KOPT-K1 (cell line): ENCODE measurements around the gene HIVEP2.
A peak's percentile ranks its signal among the peaks of the same experiment; 100 is the strongest.

ENCODE experiments used
- H3K27ac ChIP-seq: fragments of 200-600 bp; sonication (generic); 2 replicates; pipeline ENCODE4 v1.5.1; 2016; ENCODE audit warnings: antibody characterized with exemption, mild to moderate bottlenecking, low read depth, low read length; ENCODE audit not compliant: poor library complexity, severe bottlenecking
- H3K36me3 ChIP-seq: fragments of 200-600 bp; sonication (generic); 2 replicates; pipeline ENCODE4 v1.5.1; 2017; ENCODE audit warnings: antibody characterized with exemption, mild to moderate bottlenecking, low read length, moderate library complexity; ENCODE audit not compliant: insufficient read depth
- H3K9me3 ChIP-seq: fragments of 200-600 bp; sonication (generic); 2 replicates; pipeline ENCODE4 v1.5.1; 2017; ENCODE audit warnings: antibody characterized with exemption, low read length, mild to moderate bottlenecking; ENCODE audit not compliant: insufficient read depth, poor library complexity, severe bottlenecking

The HIVEP2 gene

DNA sequence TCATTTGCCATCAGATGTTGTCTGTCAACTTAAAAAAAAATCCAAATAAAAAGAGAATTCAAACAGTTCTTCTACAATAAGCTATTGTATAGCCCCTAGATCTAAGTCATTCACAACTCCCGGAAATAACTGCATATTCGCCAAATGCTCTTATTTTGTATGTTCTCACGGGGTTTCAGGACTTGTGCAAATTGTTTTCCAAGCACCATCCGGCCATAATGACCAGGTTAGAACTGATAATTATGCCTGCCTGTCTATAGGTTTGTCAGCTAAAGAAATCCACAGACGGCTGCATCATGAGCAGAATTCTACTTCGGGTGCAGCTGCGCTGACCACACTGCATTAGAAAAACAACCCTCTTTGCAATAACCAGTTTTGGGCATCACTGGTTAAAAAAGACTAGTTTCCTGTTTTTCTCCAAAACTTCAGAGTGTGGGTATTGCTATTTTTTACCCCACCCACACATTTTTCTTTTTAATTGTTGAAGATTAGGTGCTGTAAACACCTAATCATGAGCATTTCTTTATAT lies 87.7 kb downstream of the HIVEP2 start:
- Histone ChIP-seq H3K27ac (peak overlapping the region; percentile 91), H3K36me3 (no peaks in the 10 kb centered on the region)

DNA sequence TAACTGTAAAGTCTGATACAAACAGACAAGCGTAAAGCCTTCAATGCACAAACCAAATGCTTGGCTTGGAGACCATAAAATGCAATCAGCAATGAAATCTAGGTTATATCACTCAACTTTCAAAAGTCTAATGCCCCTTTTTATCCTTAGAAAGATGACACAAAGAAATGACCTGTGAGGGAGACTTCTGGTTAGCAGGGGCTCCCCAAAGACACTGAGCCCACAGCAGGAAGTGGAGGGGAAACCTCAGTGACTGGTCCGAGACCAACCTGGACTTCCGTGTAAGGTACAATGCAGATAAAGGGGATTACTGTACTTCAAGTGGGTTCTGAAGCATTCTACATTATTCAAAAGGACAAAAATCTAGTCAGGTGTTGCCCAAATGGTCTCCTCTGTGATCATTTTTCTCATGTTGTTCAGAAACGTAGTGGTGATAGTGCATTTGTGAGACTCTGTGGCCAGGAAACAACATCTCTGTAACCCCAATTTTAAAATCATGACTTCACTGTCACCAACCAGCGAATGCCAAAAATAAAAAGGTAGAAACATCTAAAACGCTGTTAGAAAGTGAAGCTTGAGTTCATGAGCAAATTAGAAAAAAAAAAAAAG lies 88.2 kb downstream of the HIVEP2 start:
- H3K36me3 ChIP-seq = no peaks in the 10 kb centered on the region
- peak overlapping the region; percentile 91 for H3K27ac ChIP-seq
- H3K9me3 ChIP-seq = no peaks in the 10 kb centered on the region

More for the DNA sequence above, 87.7 kb downstream of the HIVEP2 start:
- no peaks in the 10 kb centered on the region for H3K9me3 ChIP-seq

DNA sequence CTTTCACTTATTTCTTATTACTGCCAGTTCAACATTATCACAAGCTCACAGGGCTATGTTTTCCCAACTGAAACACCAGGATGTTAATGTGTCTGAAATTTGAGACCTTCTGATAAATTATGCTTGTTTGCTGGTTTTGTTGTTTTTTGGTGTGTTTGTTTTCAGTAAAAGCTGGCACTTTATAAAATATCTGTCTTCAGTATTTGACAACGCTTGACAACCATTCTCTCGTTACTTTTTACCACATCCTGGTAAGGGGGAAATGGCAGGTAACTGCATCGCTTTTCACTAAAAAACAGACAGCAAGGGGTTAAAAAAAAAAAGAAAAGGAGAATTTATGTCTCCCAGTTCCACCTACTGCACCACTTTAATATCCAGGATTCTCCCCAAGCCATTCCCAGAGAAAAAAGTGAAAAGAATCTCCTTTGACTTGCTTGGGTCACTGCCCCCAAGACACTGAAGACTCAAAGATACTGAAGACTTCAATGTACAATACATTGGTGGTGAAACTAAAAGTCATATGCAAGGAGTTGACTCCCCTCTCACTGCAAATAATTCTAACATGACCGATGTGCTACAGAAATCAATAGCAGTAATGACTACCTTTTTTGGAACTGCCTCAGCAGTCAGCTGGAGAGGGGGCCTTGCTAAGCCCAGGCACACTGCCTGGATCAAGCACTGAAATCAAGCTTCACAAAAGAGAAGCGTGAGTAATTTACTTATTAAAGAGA lies 88.9 kb downstream of the HIVEP2 start:
- no peaks in the 10 kb centered on the region for H3K36me3 ChIP-seq
- peak overlapping the region; percentile 91 for H3K27ac ChIP-seq
- H3K9me3 ChIP-seq = no peaks in the 10 kb centered on the region

DNA sequence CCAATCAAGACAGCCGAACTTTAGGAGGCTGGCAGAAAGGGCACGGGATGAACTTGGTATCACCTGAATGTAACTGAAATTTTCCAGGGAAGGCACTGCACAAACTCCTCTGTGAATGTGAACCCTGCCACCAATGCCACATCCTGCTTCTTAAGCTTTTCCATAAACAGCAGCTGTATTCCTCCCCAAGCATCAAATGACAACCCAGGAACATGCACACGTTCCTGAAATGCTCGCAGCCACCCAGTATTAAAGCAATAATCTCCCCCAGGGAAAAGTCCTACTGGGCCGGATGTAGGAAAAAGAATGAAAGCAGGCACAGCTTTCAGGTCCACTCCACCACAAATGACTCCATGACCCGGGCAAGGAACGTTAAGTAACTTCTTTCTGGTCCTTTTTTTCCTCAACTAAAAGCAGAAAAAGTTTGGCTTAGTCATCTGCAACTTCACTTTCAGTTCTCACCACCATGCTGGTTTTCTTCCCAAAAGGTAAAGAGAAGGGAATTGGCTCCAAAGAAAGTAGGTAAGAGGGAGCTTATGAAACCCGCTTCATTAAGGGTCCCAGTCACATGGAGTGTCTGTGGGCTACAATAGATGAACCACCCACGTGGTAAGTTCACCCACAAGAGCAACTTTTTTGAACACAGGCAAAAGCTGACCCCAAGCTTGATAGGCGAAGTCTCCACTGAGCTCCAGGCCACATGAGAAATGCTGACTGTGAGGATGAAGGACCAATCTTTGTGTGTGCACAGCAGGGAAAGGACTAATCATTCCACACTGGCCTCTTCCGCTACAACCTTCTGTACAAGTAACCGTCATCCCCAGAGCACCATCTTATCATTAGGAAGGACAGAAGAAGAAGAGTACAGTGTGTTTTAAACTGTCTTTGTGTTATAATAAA lies 90.1 kb downstream of the HIVEP2 start:
- H3K9me3 ChIP-seq = no peaks in the 10 kb centered on the region
- peak overlapping the region; percentile 91 for H3K27ac ChIP-seq
- no peaks in the 10 kb centered on the region for H3K36me3 ChIP-seq

DNA sequence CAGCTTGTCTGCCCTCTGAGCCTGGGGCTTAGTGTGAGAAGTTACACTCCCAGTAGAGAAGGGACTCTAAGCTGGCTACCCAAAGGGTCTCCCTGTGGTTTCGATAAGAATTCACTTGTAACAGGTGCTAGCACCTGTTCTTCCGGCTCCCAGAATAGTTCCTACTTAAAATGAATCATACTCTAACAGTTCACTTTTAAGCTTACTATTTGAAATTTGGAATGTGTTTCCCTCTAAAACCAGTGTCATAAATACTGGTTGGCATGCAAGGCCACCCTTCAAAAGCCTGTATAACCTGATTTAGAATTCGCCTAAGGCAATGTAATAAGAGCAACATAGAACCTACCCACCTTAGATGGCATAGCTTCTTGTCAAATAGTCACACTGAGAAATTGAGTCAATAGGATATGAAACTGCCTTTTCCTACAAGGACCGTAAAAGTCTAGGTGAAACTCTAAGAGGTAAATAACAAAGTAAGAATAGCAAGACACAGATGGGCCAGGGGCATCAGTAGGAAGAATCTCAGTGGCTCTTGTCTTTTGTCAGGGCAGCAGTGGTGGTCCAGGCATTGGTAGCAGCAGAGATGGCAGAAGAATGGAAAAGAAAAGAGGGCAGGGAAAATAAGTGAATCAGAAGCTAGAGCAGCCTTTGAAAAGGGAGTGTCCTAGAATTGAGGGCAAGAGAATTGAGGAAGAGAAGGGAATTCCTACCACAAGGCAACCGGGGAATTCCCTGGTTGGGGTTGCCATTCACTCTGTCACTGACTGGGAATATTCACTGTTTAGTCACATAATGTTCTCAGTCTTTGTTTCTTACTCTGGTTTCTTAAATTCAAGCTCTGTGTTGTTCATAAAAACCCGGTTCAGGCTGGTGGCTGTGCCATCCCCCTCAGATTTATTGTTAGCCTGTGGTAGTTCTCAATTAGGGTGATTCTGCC lies 91.5 kb downstream of the HIVEP2 start:
- H3K9me3 ChIP-seq = no peaks in the 10 kb centered on the region
- peak overlapping the region; percentile 91 for H3K27ac ChIP-seq
- no peaks in the 10 kb centered on the region for H3K36me3 ChIP-seq

DNA sequence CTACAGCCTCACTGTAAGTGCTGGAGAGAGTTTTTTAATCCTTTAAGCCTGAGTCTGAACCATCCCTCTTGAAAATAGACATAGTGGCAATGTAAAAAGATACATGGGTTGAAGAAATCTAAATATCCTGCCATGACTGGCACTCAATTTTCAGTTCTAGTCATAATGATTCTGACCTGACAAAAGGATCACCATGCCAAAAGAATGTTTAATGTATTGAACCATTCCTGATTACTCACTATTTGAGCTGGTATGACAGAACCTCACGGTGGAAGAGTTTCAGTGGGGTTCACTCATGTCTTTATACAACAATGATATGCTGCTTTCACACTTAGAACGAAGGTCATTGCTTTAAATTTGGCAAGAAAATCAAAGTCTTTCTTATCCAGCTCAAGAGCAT lies 93.4 kb downstream of the HIVEP2 start:
- no peaks in the 10 kb centered on the region for H3K9me3 ChIP-seq
- H3K27ac ChIP-seq = peak overlapping the region; percentile 14
- H3K36me3 ChIP-seq = no peaks in the 10 kb centered on the region

DNA sequence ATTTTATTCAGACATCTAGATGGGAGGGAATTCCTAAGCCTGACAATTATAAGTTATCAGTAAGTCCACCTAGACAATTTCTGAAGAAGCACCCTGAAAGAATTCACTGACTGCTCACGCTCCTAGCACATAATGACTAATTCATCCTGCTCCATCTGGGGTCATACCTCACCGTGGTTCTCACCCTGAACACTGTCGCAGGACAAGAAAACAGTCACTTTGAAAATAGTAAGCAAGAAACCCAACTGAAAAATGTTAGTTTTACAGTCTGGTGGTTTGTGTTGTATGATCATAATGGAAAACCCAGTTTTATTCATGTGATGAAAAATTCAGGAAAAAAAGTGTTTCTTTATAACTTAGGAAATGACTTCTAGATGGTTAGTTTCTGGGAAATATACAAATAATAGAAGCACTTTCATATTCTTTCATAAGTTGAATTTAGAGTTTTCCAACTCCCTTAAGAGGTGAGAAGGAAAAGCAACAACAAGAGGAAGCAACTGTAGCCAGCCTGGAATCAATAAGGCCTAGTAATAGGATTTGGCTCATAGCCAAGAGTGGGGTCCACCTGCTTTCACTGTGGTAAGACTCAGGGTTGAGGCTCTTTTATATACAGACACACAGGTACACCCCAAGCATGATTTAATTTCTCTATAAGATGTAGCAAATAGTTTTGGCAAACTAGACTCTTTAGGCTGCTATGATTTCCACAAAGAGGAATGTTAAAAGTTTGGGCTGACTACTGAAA lies 94.1 kb downstream of the HIVEP2 start:
- H3K27ac ChIP-seq = peak overlapping the region; percentile 14
- H3K36me3 ChIP-seq = no peaks in the 10 kb centered on the region
- no peaks in the 10 kb centered on the region for H3K9me3 ChIP-seq

DNA sequence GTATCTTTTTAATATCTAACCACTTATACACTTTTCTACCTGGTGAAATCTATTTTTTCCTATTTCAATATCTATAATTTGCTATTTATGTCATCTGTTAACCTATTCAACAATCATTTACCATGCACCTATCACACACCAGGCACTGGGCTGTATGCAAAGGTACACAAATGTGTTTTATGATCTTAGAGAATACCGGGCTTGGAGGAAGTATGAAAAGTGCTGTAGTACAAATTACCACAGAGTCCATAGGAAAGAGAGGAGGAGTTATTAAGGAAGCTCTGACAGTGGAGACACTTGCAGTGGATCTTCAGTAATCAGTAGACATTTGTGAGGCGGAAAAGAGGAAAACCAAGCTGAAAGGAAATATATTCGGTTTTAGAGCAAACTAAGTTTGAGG lies 96.0 kb downstream of the HIVEP2 start:
- no peak overlapping the region for H3K27ac ChIP-seq
- H3K36me3 ChIP-seq = no peaks in the 10 kb centered on the region

DNA sequence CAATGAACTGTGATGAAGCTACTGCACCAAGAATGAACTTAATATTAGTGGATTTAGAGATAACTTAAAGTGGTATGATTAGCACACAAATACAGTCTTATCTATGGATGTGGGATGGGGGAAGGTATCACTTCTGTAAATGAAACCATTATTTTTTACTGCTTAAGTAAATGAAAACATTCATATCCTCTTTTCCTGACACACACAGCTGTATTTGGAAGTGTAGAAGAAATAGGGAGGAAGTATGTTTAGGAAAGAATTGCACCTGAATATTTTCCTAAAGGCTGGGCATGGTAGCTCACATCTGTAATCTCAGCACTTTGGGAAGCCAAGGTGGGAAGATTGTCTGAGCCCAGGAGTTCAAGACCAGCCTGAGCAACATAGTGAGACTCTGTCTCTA lies 96.8 kb downstream of the HIVEP2 start:
- no peaks in the 10 kb centered on the region for H3K9me3 ChIP-seq
- H3K36me3 ChIP-seq = no peaks in the 10 kb centered on the region
- H3K27ac ChIP-seq = no peak overlapping the region

More for the DNA sequence above, 96.0 kb downstream of the HIVEP2 start:
- no peaks in the 10 kb centered on the region for H3K9me3 ChIP-seq

DNA sequence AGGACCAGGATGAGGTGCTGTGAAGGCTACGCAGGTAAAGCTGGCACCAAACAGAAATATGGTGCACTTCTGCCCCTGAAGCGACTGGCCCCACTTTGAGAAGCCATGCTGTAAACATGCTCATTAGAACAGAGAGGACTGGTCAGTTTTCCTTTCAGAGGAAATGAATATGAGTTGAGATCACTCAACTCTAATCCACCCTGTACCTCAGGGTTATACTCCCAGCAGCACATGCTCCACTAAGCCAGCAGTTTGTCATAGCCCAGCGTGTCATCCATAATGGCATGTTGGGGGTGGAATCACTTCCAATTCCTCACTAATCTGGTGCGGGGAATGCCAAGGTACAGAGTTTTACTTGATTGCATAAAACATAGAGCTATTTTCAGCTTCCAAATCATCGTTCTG lies 98.1 kb downstream of the HIVEP2 start:
- no peak overlapping the region for H3K27ac ChIP-seq
- no peaks in the 10 kb centered on the region for H3K9me3 ChIP-seq
- H3K36me3 ChIP-seq = no peaks in the 10 kb centered on the region

DNA sequence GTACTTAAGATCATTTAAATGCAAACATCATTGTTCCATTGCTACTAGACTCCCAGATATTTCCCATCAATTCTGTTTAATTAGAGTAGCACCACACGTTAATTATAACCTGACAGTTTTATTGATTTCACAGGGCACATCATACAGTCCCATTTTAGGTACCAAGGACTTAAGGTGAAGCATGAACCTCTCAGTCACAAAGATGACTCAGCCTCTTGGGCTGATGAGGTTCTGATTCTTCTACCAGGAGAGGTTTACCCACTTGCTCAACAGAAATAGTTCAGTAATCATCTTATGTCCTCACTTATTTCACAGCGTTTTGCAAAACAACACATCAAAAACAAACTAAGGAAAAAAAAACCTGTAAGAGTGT lies 98.5 kb downstream of the HIVEP2 start:
- H3K27ac ChIP-seq = peak overlapping the region; percentile 61
- H3K9me3 ChIP-seq = no peaks in the 10 kb centered on the region
- no peaks in the 10 kb centered on the region for H3K36me3 ChIP-seq

DNA sequence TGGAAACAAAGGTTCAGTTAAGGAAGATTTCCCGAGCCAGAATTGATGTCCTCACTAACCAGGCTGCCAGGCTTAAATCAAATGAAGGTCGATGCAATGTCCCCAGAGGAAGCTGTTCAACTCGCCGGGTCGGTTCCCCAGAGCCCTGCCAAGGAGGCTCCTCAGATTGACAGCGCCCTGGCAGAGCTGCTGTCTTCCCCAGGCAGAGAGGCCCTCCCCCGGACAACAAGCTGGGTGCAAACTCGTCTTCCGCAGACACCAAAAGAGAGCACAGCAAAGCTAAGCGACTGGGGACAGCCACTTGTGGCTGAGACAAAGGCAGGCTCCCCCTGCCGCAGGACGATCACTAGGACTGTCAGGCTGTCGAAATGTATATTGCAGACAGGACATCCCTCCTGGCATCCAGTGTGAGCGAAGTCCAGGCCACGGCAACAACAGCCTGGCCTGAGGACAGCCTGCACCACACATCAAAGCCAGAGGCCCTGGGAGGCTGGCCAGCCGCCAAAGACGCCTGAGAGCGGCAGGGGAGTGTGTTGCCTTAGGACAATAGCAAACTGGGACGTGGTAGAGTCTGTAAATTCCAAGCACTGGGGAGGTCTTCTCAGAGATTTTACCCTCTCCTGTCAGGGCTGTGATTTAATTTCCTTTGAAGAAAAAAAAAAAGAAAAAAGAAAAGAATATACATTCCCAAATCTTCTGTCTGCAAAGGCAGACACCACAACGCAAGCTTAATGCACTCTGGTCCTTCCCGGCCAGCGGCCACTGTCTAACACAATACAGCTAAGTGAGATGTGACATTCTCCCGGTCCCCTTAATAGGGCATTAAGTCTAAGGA lies 99.1 kb downstream of the HIVEP2 start:
- H3K36me3 ChIP-seq = no peaks in the 10 kb centered on the region
- peak overlapping the region; percentile 61 for H3K27ac ChIP-seq
- H3K9me3 ChIP-seq = no peaks in the 10 kb centered on the region

DNA sequence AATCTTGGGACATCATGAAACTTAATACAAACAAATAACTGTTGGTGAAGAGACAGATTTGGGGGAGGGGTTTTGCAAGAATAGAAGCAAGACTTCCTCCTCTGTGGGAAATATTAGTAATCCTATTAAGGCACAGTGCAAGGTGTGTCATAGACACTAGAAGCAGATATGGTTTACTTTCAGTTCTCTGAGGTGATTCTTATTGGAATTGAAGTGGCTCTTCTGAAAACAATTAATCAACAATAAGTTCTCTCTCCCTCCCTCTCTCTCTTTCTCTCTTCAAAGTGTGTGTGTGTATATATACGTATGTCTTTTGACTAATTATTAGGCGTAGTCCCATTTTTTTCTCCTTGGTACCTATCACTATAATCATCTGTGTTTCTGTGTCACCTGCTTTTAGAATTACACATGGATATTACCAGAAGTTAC lies 99.8 kb downstream of the HIVEP2 start:
- no peaks in the 10 kb centered on the region for H3K36me3 ChIP-seq
- no peaks in the 10 kb centered on the region for H3K9me3 ChIP-seq
- H3K27ac ChIP-seq = peak overlapping the region; percentile 61
